ENCODE measurements around the gene CBX4.

Gene CBX4

DNA sequence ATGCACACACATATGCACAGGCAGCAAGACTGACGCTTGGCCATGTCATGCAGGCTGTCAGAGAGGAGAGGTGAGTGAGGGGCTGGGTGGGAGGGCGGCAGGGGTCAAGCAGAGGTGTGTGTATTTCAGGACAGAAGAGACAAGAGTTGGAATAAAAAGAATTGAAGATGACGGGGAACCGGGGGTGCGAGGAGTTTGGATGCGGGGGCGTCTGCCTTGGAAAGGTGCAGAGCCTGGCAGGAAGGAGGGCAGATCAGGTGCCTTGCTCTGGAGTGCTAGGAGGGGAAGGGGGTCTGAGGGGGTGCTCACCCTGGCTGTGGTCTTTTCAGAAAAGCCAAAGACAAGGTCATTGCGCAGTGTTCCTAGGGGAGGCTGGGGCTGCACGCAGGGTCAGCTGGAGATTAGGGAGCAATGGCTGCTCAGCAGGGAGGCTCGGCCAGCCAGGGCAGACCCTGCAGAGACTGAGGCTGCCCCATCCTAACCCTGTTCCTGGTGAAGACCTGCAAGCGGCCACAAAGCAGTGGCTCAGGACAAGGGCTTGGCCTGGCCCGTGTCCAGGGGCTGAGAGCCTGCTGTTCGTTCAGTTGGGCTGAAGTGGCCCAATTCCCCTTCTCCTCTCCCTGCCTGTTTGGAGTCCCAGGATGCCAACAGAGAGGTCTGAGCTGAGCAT, 23.7 kb upstream of the CBX4 start:
- TF ChIP-seq, protein P1, sequence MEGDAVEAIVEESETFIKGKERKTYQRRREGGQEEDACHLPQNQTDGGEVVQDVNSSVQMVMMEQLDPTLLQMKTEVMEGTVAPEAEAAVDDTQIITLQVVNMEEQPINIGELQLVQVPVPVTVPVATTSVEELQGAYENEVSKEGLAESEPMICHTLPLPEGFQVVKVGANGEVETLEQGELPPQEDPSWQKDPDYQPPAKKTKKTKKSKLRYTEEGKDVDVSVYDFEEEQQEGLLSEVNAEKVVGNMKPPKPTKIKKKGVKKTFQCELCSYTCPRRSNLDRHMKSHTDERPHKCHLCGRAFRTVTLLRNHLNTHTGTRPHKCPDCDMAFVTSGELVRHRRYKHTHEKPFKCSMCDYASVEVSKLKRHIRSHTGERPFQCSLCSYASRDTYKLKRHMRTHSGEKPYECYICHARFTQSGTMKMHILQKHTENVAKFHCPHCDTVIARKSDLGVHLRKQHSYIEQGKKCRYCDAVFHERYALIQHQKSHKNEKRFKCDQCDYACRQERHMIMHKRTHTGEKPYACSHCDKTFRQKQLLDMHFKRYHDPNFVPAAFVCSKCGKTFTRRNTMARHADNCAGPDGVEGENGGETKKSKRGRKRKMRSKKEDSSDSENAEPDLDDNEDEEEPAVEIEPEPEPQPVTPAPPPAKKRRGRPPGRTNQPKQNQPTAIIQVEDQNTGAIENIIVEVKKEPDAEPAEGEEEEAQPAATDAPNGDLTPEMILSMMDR (IDR thresholded peaks at IDR 0.05; ENCODE audit: low read depth, low read length), result no peak
- H3K27me3 ChIP-seq (ENCODE audit: insufficient read depth, low read depth, severe bottlenecking), result no peaks in the 10 kb centered on the region
- no peak for DNase-seq

DNA sequence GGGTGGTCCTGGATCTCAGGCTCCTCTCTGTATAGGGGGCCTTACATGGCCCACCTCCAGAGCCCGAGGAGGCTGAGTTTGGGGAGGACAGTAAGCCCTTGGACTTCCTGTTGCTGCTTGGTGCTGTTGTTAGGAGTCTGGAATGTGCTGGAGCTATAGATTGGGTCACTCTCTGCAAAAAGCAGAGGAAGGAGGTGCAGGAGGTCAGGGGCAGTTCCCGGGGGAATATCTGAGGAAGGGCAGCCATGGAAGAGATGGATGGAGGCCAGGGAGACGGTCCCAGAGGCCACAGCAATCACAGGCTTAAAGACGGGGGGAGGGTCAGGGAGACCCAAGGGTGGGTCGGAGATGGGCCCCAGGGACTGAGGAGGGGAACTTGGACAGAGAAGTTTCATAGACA, 23.0 kb upstream of the CBX4 start:
- no peaks in the 10 kb centered on the region for H3K27me3 ChIP-seq (ENCODE audit: insufficient read depth, low read depth, severe bottlenecking)
- H3K9me3 ChIP-seq (ENCODE audit: severe bottlenecking), result no peaks in the 10 kb centered on the region
- no peaks in the 10 kb centered on the region for H3K36me3 ChIP-seq
- H3K4me3 ChIP-seq (ENCODE audit: low read depth, low read length), result no peak overlapping the region
- H3K27ac ChIP-seq, result no peak overlapping the region
- no peak for DNase-seq
- TF ChIP-seq, protein P1 (IDR thresholded peaks at IDR 0.05; ENCODE audit: low read depth, low read length), result no peak

More for the DNA sequence above, 23.7 kb upstream of the CBX4 start:
- Histone ChIP-seq H3K27ac (no peak overlapping the region), H3K36me3 (no peaks in the 10 kb centered on the region), H3K4me3 (ENCODE audit: low read depth, low read length) (no peak overlapping the region), H3K9me3 (ENCODE audit: severe bottlenecking) (no peaks in the 10 kb centered on the region)

DNA sequence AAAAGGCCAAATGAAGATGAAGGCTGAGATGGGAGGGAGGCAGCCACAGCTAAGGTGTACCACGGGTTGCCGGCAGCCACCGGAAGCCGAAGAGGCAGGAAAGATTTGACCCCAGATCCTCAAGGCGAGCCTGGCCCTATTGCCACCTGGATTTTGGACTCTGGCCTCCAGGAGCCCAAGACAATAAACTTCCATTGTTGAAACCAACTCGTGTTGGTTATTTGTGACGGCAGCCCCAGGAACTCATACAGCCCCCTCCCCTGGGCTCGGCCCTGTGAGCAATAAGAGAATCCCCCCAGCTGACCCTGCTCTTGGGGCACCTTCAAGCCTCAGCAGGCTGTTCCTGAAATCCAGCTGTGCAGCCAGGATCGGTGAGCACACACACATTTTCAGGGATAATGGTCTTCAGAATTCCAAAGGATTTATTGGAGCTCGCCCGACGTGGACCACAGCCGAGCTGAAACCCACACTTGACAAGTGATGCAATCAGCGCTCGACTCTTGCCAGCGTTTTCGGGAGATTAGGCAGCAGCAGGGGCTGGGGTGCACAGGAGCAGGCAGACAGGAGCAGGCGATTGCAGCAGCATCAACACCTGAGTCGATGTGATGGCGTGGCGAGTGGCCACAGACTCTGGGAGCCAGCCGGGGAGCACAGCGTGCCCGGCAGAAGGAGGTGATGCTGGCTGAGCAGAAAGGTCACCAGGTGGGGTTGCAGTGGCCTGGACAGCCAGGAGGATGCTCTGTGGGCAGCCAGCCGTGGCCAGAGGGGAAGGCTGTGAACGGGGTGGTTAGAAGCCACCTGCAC, 22.4 kb upstream of the CBX4 start:
- TF ChIP-seq, protein P1 (IDR thresholded peaks at IDR 0.05; ENCODE audit: low read depth, low read length), result no peak
- Histone ChIP-seq H3K4me3 (ENCODE audit: low read depth, low read length) (no peak overlapping the region), H3K27me3 (ENCODE audit: insufficient read depth, low read depth, severe bottlenecking) (no peaks in the 10 kb centered on the region), H3K36me3 (no peaks in the 10 kb centered on the region), H3K27ac (no peak overlapping the region), H3K9me3 (ENCODE audit: severe bottlenecking) (no peaks in the 10 kb centered on the region)
- no peak for DNase-seq

DNA sequence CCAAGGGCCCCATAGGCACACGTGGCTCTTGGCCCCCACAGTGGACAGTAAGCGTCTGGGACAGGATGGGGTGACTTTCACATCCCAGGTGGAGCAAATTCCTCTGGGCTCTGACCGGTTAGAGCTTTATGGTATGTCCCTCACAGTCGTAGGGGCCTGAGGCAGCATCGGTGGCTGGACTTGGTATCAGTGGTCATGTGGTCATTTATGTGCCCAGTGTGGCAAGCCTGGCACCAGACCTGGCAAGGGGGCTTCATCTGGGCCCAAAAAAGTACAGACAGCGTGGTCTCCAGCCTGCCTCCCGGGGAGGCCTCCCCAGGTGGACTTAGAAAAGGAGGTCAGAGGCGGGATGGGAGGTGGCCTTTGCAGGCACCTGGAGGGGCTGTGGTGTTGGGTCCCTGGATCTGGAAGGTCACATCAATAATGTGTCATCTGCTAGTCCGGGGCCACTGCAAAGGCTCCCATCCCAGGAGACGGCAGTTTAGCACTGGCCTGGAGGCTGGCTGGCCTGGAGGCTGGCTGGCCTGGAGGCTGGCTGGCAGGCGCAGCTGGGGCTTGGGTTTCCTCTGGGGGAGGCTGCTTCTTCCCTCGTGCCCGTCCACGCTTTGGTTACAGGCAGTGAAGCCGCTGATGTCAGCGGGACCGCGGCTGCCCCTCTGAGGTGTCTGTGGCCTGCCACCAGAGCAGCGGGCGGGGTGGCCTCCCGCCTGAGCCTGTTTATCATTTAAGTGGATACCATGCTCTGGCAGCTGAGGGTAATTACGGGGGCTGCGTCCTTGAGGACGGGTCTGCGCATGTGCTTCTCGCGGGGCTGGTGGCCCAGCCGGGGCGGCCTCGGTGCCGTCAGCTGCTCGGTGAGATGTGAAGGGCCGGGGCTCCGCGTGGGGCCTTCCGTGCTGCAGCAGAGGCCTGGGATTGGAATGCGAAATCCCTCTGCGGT, 20.7 kb upstream of the CBX4 start:
- no peak overlapping the region for H3K4me3 ChIP-seq (ENCODE audit: low read depth, low read length)
- no peaks in the 10 kb centered on the region for H3K9me3 ChIP-seq (ENCODE audit: severe bottlenecking)

DNA sequence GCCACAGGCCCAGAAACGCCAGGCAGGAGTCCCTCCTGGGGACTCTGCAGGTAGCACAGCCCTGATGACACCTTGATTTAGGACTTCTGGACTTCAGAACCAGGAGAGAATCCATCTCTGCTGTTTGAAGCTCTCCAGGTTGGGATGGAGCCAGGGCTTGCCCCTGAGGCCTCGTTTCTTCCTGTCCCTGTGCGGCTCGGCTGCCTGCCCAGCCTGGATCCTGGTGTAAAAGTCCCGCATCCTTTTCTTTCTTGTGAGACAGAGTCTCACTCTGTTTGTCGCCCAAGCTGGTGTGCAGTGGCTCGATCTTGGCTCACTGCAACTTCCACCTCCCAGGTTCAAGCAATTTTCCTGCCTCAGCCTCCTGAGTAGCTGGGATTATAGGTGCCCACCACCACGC, 17.9 kb upstream of the CBX4 start:
- H3K27ac ChIP-seq, result no peak overlapping the region
- no peak overlapping the region for H3K4me3 ChIP-seq (ENCODE audit: low read depth, low read length)
- TF ChIP-seq, protein P1 (IDR thresholded peaks at IDR 0.05; ENCODE audit: low read depth, low read length), result no peak
- no peaks in the 10 kb centered on the region for H3K9me3 ChIP-seq (ENCODE audit: severe bottlenecking)
- DNase-seq, result no peak
- no peaks in the 10 kb centered on the region for H3K36me3 ChIP-seq
- H3K27me3 ChIP-seq (ENCODE audit: insufficient read depth, low read depth, severe bottlenecking), result no peaks in the 10 kb centered on the region

More for the DNA sequence above, 20.7 kb upstream of the CBX4 start:
- Histone ChIP-seq H3K27me3 (ENCODE audit: insufficient read depth, low read depth, severe bottlenecking) (no peaks in the 10 kb centered on the region), H3K36me3 (no peaks in the 10 kb centered on the region), H3K27ac (no peak overlapping the region)
- no peak for DNase-seq
- TF ChIP-seq, protein P1 (IDR thresholded peaks at IDR 0.05; ENCODE audit: low read depth, low read length), result no peak

Measured in WERI-Rb-1 (cell line).